Choroid plexus epithelial cell (primary cell): Measurements from ENCODE around the gene GNA12.

Experiments
- DNase-seq: peaks from one replicate; pipeline ENCODE4 v3.0.0-alpha.2; 2010; ENCODE audit warnings: low read depth
- H3K4me3 ChIP-seq: 2 replicates; pipeline ENCODE4 v1.5.1; 2011; ENCODE audit warnings: low read depth, mild to moderate bottlenecking, control low read depth, low read length, moderate library complexity
- TF ChIP-seq, protein P1 (sequence below): conservative IDR thresholded peaks from 2 replicates; pipeline ENCODE4 v1.5.1; 2011; ENCODE audit warnings: low read depth, mild to moderate bottlenecking, control low read depth, inconsistent platforms, low read length, moderate library complexity

The GNA12 gene

DNA sequence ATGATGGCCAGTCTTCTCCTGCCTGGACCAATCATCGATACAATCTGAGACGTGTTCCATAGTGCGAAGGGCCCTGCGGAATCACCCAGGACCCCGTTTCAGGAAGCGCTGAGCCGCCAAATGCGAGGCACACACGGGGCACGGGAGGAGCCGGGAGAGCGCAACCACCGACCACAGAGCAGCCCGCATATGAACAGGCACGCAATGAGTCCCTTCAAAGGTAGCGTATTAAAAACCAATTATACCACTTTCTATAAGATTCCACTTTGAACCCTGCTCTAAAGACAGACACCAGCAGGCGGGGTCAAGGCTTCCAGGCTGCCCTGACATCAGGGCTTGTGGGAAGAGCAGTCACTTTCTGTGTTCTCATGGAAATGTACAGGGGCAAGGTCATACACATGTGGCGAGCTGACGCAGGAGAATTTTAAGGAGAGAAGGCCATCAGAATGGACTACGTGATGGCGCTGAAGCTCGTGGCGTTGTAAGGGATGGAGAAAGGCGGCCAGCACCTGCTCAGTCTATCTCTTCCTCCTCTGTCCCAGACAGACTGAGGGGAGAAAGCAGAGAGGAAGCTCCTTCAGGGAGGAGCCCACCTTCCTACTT, 109.9 kb downstream of the GNA12 start:
- DNase-seq = no peak
- TF ChIP-seq, protein P1, sequence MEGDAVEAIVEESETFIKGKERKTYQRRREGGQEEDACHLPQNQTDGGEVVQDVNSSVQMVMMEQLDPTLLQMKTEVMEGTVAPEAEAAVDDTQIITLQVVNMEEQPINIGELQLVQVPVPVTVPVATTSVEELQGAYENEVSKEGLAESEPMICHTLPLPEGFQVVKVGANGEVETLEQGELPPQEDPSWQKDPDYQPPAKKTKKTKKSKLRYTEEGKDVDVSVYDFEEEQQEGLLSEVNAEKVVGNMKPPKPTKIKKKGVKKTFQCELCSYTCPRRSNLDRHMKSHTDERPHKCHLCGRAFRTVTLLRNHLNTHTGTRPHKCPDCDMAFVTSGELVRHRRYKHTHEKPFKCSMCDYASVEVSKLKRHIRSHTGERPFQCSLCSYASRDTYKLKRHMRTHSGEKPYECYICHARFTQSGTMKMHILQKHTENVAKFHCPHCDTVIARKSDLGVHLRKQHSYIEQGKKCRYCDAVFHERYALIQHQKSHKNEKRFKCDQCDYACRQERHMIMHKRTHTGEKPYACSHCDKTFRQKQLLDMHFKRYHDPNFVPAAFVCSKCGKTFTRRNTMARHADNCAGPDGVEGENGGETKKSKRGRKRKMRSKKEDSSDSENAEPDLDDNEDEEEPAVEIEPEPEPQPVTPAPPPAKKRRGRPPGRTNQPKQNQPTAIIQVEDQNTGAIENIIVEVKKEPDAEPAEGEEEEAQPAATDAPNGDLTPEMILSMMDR = no peak
- H3K4me3 ChIP-seq = no peak overlapping the region

DNA sequence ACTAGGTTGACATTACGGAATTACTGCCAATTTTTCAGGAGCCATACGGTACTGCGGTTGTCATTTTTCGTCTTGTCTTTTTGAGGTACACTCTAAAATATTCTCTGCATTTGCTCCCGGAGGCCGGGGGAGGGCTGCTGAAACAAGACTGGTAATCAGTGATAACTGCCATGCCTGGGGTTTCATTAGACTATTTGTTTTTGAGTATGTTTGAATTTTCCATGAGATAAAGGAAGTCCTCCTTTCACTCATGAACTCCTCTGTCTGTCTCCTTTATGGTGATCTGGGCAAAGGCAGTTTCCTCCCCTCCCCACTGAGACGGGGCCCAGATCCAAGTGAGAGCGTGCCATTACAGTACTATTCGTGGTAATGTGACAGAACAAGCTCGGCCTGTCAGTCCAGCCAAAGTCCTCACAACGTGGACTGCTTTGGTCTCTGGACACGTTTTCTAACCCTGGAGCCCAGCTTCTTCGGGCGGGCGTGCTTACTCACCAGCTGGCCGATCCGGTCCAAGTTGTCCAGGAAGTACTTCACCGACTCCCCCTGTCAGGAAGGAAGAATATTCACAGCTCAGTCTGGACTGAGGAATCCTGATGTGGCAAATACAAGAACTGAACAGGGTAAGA, 111.0 kb downstream of the GNA12 start:
- peak; percentile 61 for DNase-seq
- TF ChIP-seq, protein P1 = no peak
- H3K4me3 ChIP-seq = no peak overlapping the region

DNA sequence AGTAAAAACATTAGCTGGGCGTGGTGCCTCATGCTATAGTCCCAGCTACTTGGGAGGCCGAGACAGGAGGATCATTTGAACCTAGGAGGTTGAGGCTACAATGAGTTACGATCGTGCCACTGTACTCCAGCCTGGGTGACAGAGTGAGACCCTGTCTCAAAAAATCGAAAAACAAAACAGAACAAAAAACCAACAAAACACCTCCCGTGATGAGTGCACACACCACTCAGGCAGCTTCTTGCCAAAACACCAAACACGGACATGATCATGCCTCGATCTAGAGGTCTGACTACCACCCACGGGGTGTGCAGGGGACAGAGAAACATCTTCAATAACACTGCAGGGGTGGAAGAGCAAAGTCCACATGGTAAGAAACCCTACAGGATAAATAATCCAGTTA, 111.7 kb downstream of the GNA12 start:
- no peak for DNase-seq

DNA sequence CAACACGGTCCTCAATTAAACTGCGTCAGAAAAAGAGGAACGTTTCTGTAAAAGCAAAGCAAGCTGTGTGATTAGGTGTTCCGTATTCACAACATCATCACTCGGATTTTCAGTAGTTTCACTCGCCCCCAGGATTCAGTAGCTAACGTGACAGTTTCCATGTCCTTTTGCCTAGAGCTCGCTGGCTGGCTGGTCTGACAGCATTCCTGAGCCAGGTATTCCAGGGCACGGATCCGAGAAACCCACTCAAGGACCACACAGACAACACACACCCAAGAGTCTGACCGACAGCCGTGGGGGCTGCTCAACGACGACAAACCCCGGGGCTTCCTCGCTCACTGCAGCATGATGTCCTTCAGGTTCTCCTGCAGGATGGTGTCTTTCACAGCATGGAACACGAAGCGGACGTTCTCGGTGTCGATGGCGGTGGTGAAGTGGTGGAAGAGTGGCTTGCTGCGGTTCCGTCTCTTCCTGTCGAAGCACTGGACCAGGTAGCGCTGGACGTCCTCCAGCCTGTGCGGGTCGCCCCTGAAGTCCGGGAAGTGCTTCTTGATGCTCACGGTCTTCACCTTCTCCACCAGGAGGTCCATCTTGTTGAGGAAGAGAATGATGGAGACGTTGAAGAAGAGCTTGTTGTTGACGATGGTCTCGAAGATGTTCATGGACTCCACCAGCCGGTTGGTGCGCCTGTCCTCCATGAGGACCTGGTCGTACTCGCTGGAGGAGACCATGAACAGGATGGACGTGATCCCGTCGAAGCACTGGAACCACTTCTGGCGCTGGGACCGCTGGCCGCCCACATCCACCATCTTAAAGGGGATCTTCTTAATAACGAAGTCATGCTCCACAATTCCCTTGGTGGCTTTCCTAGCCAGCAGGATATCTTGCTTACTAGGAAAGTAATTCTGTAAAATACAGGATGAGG, 113.0 kb downstream of the GNA12 start:
- H3K4me3 ChIP-seq = no peak overlapping the region
- no peak for DNase-seq
- TF ChIP-seq, protein P1 = no peak

More for the DNA sequence above, 111.7 kb downstream of the GNA12 start:
- TF ChIP-seq, protein P1 = no peak
- no peak overlapping the region for H3K4me3 ChIP-seq

DNA sequence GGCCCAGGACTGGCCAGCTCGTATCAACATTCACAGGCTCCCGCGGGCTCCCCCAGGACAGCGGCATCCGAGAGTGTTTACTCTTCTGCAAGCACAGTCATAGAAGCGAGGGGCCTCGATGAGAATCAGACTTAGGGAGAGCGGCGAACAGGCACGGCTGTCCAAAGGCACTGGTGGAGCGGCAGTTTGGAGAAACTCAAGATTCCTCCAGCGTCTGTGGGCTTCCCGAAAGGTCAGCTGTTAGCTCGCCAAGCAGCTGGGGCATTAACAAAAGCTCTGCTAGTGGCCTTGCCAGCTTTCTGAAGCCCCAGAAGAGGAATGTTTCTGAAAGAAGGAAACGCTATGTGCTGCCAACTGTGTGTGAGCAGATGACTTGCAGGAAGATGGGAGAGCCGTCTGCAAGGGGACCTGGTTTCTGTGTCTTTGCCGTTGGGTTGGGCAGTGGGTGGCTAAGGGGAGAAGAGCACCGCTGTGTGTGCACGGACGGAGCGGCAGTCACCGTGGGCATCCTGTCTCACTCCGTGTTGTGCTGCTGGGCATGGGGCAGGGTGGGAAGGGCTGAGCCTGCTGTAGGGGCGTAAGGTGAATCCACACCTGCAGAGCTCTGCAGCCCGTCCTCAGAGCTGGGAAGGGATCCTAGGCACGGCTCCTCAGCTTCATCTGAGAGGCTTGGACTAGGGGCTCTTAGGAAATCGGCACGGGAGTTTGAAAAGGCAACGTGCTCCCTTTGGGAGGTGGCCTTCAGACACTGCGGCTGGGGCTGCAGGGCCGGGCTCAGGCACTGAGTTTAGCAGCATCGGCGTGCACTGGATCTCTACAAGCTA, 114.0 kb downstream of the GNA12 start:
- no peak overlapping the region for H3K4me3 ChIP-seq
- TF ChIP-seq, protein P1 = no peak
- DNase-seq = no peak

DNA sequence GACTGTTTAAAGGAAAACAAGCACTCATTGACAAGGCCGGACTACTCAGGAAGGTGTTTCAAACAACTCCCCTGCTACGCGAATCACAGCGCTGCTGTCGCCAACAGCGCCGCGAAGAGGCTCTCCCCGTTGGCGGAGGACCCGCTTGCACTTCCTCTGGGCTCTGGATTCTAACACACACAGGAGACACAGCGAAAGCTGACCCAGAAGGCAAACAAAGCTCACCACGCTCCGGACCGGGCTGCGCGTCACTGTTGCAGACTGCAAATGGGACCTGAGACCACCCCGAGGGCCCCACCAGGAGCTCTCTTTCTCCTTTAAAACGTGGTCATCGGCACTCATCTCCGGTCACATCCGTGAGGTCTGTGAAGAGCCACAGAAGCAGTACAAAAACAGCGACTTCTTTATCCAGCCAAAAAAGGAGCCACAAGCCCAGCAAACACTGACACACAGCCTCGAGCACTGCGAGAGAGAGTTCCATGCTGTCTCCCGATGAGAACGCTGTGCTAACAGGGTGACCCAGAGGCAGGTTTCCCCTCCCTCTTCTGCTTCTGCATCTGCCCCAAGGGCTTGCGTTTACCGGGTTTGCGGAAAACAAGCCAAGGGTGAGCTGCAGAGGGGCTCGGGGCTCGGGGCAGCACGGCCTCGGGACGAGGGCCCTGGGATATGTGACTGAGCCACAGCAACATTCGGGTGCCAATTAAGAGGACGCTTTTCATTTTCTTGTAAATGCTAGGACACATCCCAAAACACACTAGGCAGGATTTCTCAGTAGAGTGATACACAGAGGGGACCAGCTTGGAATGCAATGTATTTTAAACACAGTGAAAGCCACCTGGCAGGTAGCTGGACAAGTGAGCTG, 114.8 kb downstream of the GNA12 start:
- no peak for DNase-seq
- H3K4me3 ChIP-seq = no peak overlapping the region
- TF ChIP-seq, protein P1 = no peak
